MM.1S (cell line): ENCODE measurements around the gene NFE2L3.

Experiments
- EZH2 ChIP-seq: fragments of 300-600 bp; sonication (generic); optimal IDR thresholded peaks from 2 replicates; pipeline ENCODE3; 2017; ENCODE audit warnings: low read depth, mild to moderate bottlenecking, antibody characterized with exemption, low read length, mixed read lengths
- EZH2phosphoT487 ChIP-seq: fragments of 300-600 bp; sonication (generic); IDR thresholded peaks from 2 replicates; pipeline ENCODE4 v1.6.1; 2018; ENCODE audit warnings: antibody characterized with exemption, low read length
- TF ChIP-seq, protein P1 (sequence below): fragments of 300-600 bp; sonication (generic); IDR thresholded peaks from 2 replicates; pipeline ENCODE4 v1.5.1; 2016; ENCODE audit warnings: antibody characterized with exemption, low read length, mixed read lengths

DNA sequence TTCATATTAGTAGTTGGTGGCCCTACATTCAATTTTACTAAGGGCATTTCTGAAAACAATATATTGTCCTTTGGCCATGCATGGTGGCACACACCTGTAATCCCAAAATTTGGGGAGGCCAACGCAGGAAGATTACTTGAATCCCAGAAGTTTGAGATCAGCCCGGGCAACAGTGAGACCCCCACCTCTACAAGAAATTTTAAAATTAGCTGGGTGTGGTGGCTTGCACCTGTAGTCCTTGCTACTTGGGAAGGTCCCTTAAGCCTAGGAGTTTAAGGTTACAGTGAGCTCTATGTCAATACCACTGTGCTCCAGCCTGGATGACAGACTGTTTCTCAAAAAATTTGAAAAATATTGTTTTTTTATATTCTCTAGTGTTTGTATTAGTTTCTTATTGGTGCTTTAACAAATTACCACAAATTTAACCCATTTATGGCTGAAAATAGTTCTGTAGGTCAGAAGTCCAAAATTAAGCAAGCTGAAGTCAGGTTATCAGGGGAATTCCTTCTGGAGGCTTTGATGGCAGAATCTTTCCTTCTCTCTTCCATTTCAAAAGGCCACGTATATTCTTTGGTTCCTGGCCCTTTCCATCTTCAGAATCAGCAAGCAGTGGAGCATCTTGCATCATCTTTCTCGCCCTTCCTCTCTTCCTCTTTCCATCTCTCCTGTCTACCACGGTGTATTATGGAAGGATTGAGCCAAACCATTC lies 62.0 kb downstream of the NFE2L3 start:
- TF ChIP-seq EZH2phosphoT487 (no peak), EZH2 (no peak)
- TF ChIP-seq, protein P1, sequence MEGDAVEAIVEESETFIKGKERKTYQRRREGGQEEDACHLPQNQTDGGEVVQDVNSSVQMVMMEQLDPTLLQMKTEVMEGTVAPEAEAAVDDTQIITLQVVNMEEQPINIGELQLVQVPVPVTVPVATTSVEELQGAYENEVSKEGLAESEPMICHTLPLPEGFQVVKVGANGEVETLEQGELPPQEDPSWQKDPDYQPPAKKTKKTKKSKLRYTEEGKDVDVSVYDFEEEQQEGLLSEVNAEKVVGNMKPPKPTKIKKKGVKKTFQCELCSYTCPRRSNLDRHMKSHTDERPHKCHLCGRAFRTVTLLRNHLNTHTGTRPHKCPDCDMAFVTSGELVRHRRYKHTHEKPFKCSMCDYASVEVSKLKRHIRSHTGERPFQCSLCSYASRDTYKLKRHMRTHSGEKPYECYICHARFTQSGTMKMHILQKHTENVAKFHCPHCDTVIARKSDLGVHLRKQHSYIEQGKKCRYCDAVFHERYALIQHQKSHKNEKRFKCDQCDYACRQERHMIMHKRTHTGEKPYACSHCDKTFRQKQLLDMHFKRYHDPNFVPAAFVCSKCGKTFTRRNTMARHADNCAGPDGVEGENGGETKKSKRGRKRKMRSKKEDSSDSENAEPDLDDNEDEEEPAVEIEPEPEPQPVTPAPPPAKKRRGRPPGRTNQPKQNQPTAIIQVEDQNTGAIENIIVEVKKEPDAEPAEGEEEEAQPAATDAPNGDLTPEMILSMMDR: no peak
